ENCODE data around the gene C1QTNF6.

C1QTNF6 gene

GRCh38 chr22:37154925-37155712 is 32.9 kb downstream of the C1QTNF6 start:
- Histone ChIP-seq H3K27me3 (no peaks in the 10 kb centered on the region), H3K9me3 (0 out of 2 replicates have a peak, but pooled peaks cover 3% of the 10 kb centered on the region), H3K4me2 (0 out of 2 replicates have a peak overlapping the region, but pooled peaks have one; percentile 1), H3K4me3 (no peak overlapping the region), H3K9ac (no peak overlapping the region), H3K27ac (no peak overlapping the region), H3K36me3 (no peaks in the 10 kb centered on the region), H4K20me1 (no peaks in the 10 kb centered on the region), H3K4me1 (peaks cover 11% of the 10 kb centered on the region)
- no peak for TF ChIP-seq Cebpa-rat (IDR thresholded peaks at IDR 0.05)

GRCh38 chr22:37153901-37154300 is 34.1 kb downstream of the C1QTNF6 start:
- Histone ChIP-seq H3K4me1 (peaks cover 23% of the 10 kb centered on the region), H3K36me3 (no peaks in the 10 kb centered on the region), H3K9ac (no peak overlapping the region), H3K27ac (no peak overlapping the region), H3K4me3 (no peak overlapping the region), H4K20me1 (no peaks in the 10 kb centered on the region), H3K27me3 (no peaks in the 10 kb centered on the region), H3K9me3 (0 out of 2 replicates have a peak, but pooled peaks cover 3% of the 10 kb centered on the region), H3K4me2 (no peak overlapping the region)
- no peak for TF ChIP-seq Cebpa-rat (IDR thresholded peaks at IDR 0.05)

- H3K9me3 ChIP-seq: 0 out of 2 replicates have a peak, but pooled peaks cover 3% of the 10 kb centered on the region
- peaks cover 46% of the 10 kb centered on the region for H3K4me1 ChIP-seq
- no peaks in the 10 kb centered on the region for H4K20me1 ChIP-seq
- H3K36me3 ChIP-seq: no peaks in the 10 kb centered on the region
- TF ChIP-seq Cebpa-rat (IDR thresholded peaks at IDR 0.05): no peak
- H3K4me2 ChIP-seq: no peak overlapping the region
- H3K4me3 ChIP-seq: no peak overlapping the region
- H3K9ac ChIP-seq: no peak overlapping the region
- no peak overlapping the region for H3K27ac ChIP-seq
- H3K27me3 ChIP-seq: no peaks in the 10 kb centered on the region
Measured at GRCh38 chr22:37151401-37151800, 36.6 kb downstream of the C1QTNF6 start.

DNA sequence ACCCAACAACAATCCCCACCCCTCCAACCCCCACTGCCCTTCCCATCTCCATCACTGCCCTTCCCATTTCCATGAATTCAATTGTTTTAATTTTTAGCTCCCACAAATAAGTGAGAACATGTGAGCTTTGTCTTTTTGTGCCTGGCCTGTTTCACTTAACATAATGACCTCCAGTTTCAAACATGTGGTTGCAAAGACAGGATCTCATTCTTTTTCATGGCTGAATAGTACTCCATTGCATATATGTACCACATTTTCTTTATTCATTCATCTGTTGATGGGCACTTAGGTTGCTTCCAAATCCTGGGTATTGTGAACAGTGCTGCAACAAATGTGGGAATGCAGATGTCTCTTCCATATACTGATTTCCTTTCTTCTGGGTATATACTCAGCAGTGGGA is 37.3 kb downstream of the C1QTNF6 start:
- Histone ChIP-seq H3K9me3 (0 out of 2 replicates have a peak, but pooled peaks cover 3% of the 10 kb centered on the region), H3K9ac (no peak overlapping the region), H3K4me2 (no peak overlapping the region), H3K27ac (no peak overlapping the region), H3K4me1 (peaks cover 53% of the 10 kb centered on the region), H3K27me3 (no peaks in the 10 kb centered on the region), H3K36me3 (no peaks in the 10 kb centered on the region), H4K20me1 (no peaks in the 10 kb centered on the region), H3K4me3 (no peak overlapping the region)
- TF ChIP-seq Cebpa-rat (IDR thresholded peaks at IDR 0.05): no peak

GRCh38 chr22:37148742-37149665 is 39.0 kb downstream of the C1QTNF6 start:
- peak overlapping the region; percentile 83 for H3K4me2 ChIP-seq
- peaks cover 62% of the 10 kb centered on the region for H3K4me1 ChIP-seq
- H3K9me3 ChIP-seq: 0 out of 2 replicates have a peak, but pooled peaks cover 3% of the 10 kb centered on the region
- H3K4me3 ChIP-seq: peak overlapping the region; percentile 41
- peak overlapping the region; percentile 59; the same call in 1 of the 2 replicates for H3K27ac ChIP-seq
- no peaks in the 10 kb centered on the region for H4K20me1 ChIP-seq
- H3K9ac ChIP-seq: peak overlapping the region; percentile 41; the same call in 1 of the 2 replicates
- no peaks in the 10 kb centered on the region for H3K36me3 ChIP-seq
- H3K27me3 ChIP-seq: no peaks in the 10 kb centered on the region
- TF ChIP-seq Cebpa-rat (IDR thresholded peaks at IDR 0.05): no peak

DNA sequence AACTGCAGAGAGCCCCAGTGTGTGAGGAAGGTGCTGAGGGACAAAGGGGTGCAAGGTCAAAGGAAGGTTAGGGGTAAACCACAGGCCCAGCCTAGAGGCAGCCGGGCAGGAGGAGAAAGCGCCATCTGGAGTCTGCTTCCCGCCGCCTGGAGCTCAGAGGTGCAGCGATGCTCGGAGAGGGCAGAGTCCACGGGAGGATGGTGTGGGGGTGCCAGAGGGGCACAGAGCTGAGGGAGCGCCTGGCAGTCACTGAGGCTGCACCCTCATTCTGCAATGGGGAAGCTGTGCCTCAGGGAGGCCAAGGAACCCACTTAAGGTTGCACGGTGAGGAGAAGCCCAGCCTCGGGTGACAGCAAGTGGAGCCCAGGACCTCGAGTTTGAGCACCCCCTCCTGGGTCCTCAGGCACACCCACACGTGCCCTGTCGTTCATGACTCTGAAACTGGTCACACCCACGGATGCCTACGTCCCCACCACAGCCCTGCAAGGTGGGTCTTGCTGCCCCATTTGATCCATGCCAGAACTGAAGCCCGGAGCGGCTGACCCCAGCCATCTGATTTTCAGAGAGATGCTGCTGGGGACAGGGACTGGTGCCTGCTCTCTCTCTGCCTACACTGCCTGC is 39.9 kb downstream of the C1QTNF6 start:
- Histone ChIP-seq H3K4me2 (peak overlapping the region; percentile 83), H3K4me1 (peaks cover 66% of the 10 kb centered on the region), H3K4me3 (no peak overlapping the region), H3K9ac (no peak overlapping the region), H3K27ac (0 out of 2 replicates have a peak overlapping the region, but pooled peaks have one; percentile 9), H4K20me1 (no peaks in the 10 kb centered on the region), H3K27me3 (no peaks in the 10 kb centered on the region), H3K9me3 (0 out of 2 replicates have a peak, but pooled peaks cover 3% of the 10 kb centered on the region), H3K36me3 (no peaks in the 10 kb centered on the region)
- no peak for TF ChIP-seq Cebpa-rat (IDR thresholded peaks at IDR 0.05)

- Histone ChIP-seq H3K9me3 (0 out of 2 replicates have a peak, but pooled peaks cover 3% of the 10 kb centered on the region), H3K9ac (no peak overlapping the region), H3K4me2 (peak overlapping the region; percentile 83; the same call in 1 of the 2 replicates), H3K36me3 (no peaks in the 10 kb centered on the region), H3K27me3 (no peaks in the 10 kb centered on the region), H3K4me1 (peaks cover 69% of the 10 kb centered on the region), H4K20me1 (no peaks in the 10 kb centered on the region), H3K27ac (no peak overlapping the region), H3K4me3 (no peak overlapping the region)
- no peak for TF ChIP-seq Cebpa-rat (IDR thresholded peaks at IDR 0.05)
Measured at GRCh38 chr22:37147186-37147990, 40.7 kb downstream of the C1QTNF6 start.

DNA sequence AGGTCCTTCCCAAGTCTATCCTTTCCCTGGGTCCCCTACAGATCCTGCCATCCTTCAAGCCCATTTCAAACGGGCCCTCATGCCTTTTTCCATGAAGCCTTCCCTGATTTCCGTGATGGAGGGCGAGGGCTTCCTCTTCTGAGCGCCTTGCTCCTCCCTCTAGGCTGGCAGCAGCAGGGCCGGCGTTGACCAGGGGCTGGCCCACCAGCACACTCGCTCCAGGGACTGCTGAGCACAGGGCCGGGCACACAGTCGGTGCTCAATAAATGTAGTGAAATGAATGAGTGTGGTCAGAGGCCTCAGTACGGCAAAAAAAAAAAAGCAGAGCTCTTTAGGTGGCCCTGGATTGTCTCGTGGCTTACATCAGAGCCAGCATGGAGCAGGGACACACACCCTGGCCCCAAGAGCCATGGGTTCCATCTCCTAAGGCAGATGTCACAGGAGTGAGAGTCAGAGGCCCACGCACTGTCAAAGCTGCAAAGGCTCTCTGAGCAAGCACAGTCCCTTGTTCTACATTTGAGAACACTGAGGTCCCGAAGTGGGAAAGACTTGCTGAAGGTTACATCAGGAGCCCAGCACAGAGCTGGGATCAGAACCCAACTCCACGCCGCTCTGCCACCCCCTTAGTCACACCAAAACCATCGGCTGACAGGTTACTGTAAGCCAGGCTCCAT is 41.4 kb downstream of the C1QTNF6 start:
- no peak overlapping the region for H3K4me3 ChIP-seq
- peak overlapping the region; percentile 88; the same call in 1 of the 2 replicates for H3K4me2 ChIP-seq
- 0 out of 2 replicates have a peak, but pooled peaks cover under 1% of the 10 kb centered on the region for H3K9me3 ChIP-seq
- H4K20me1 ChIP-seq: no peaks in the 10 kb centered on the region
- no peak overlapping the region for H3K27ac ChIP-seq
- peaks cover 70% of the 10 kb centered on the region for H3K4me1 ChIP-seq
- H3K36me3 ChIP-seq: no peaks in the 10 kb centered on the region
- TF ChIP-seq Cebpa-rat (IDR thresholded peaks at IDR 0.05): no peak
- H3K9ac ChIP-seq: no peak overlapping the region
- H3K27me3 ChIP-seq: no peaks in the 10 kb centered on the region
